Measurements from ENCODE around the gene QRSL1. TPM values are rescaled to one million over a fixed set of nuclear protein-coding genes. Genes with fewer than 3 reads are reported as not detected.
A peak's percentile ranks its signal among the peaks of the same experiment; 100 is the strongest.

QRSL1 gene
- total RNA-seq, 1 experiment from 2014 or later: 14.0 TPM

DNA sequence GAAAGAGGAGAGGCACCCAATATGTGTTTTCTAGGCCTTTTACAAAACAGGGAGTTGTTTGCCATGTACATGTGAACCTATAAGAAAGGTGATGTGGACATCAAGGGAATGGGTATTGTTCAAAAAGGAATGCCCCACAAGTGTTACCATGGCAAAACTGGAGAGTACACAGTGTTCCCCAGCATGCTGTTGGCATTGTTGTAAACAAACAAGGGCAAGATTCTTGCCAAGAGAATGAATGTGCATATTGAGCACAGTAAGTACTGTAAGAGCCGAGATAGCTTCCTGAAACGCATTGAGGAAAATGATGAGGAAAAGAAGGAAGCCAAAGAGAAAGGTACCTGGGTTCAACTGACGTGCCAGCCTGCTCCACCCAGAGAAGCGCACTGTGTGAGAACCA, 13.1 kb downstream of the QRSL1 start:
- ChIA-PET POLR2A (interaction anchor here (0.6 to 4.0 kb wide), 3 partner anchors 8 to 13 kb away, joined by 3 to 13 read pairs (median 7); partner anchors contain the start of genes QRSL1 and RTN4IP1), CTCF (interaction anchor here (0.5 to 0.7 kb wide), 3 partner anchors 17 to 51 kb away, joined by 3 to 4 read pairs (median 3); no protein-coding TSS in a partner anchor)
- peak; percentile 71 for DNase-seq (ENCODE audit: unreplicated experiment)
- peak overlapping the region; percentile 95 for H3K27ac Mint-ChIP-seq (ENCODE audit: low read depth, unreplicated experiment)
- peaks cover 15% of the 10 kb centered on the region for H3K4me1 Mint-ChIP-seq (ENCODE audit: insufficient read depth, unreplicated experiment)
- TF ChIP-seq, protein P1, sequence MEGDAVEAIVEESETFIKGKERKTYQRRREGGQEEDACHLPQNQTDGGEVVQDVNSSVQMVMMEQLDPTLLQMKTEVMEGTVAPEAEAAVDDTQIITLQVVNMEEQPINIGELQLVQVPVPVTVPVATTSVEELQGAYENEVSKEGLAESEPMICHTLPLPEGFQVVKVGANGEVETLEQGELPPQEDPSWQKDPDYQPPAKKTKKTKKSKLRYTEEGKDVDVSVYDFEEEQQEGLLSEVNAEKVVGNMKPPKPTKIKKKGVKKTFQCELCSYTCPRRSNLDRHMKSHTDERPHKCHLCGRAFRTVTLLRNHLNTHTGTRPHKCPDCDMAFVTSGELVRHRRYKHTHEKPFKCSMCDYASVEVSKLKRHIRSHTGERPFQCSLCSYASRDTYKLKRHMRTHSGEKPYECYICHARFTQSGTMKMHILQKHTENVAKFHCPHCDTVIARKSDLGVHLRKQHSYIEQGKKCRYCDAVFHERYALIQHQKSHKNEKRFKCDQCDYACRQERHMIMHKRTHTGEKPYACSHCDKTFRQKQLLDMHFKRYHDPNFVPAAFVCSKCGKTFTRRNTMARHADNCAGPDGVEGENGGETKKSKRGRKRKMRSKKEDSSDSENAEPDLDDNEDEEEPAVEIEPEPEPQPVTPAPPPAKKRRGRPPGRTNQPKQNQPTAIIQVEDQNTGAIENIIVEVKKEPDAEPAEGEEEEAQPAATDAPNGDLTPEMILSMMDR (IDR thresholded peaks at IDR 0.05; ENCODE audit: unreplicated experiment): no peak
- H3K9me3 Mint-ChIP-seq (ENCODE audit: unreplicated experiment): no peaks in the 10 kb centered on the region
- H3K27me3 Mint-ChIP-seq (ENCODE audit: insufficient read depth, unreplicated experiment): no peaks in the 10 kb centered on the region
- intact Hi-C loops (cut with micrococcal nuclease): no loop called here
- peaks cover 70% of the 10 kb centered on the region for H3K36me3 Mint-ChIP-seq (ENCODE audit: insufficient read depth, unreplicated experiment)
- BruUV-seq (replicated peaks): no TSS peak
- peak overlapping the region; percentile 52 for H3K4me3 Mint-ChIP-seq (ENCODE audit: unreplicated experiment)

GRCh38 chr6:106643061-106643460, 13.7 kb downstream of the QRSL1 start:
- H3K4me1 Mint-ChIP-seq (ENCODE audit: insufficient read depth, unreplicated experiment): peaks cover 15% of the 10 kb centered on the region
- H3K36me3 Mint-ChIP-seq (ENCODE audit: insufficient read depth, unreplicated experiment): peaks cover 73% of the 10 kb centered on the region
- CTCF ChIA-PET: interaction anchor here (0.5 to 0.6 kb wide), 2 partner anchors 45 to 52 kb away, joined by 3 to 4 read pairs; no protein-coding TSS in a partner anchor
- H3K4me3 Mint-ChIP-seq (ENCODE audit: unreplicated experiment): peak overlapping the region; percentile 52
- H3K9me3 Mint-ChIP-seq (ENCODE audit: unreplicated experiment): no peaks in the 10 kb centered on the region
- H3K27ac Mint-ChIP-seq (ENCODE audit: low read depth, unreplicated experiment): peak overlapping the region; percentile 95
- intact Hi-C loops (cut with micrococcal nuclease): no loop called here
- TF ChIP-seq, protein P1 (IDR thresholded peaks at IDR 0.05; ENCODE audit: unreplicated experiment): no peak
- peak; percentile 53 for DNase-seq (ENCODE audit: unreplicated experiment)
- no peaks in the 10 kb centered on the region for H3K27me3 Mint-ChIP-seq (ENCODE audit: insufficient read depth, unreplicated experiment)
- POLR2A ChIA-PET: interaction anchor here (0.6 to 4.0 kb wide), 4 partner anchors 9 to 104 kb away, joined by 3 to 13 read pairs (median 5); partner anchors contain the start of genes QRSL1 and RTN4IP1
- TSS peak; percentile 40 for BruUV-seq (replicated peaks)

DNA sequence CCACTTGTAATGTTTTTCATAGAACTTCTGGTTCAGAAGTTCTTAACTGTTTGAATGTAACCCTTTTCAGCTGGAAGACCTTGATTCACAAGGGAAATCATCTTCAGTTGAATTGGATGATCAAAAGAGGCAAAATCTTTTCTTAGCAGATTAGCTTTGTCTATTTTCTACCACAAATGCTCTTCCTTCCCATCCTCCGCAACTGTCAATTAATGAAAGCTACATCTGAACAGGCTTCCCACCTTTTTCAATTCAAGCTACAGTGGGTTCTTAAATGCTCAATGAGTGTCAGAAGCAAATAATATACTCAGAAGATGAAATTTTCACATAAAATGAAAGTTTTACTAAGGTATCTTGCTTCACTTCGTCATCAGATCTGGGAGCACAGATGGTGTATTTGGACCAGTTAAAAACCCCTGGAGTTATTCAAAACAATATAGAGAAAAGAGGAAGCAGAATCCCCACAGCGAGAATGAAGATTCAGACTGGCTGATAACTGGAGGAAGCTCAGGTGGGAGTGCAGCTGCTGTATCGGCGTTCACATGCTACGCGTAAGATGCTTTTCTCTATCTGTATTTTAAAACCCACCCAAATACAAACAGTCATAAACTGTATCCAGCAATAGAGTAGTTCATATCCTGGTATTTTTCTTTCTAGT, 19.4 kb downstream of the QRSL1 start:
- peaks cover 66% of the 10 kb centered on the region for H3K36me3 Mint-ChIP-seq (ENCODE audit: insufficient read depth, unreplicated experiment)
- TF ChIP-seq, protein P1 (IDR thresholded peaks at IDR 0.05; ENCODE audit: unreplicated experiment): no peak
- POLR2A ChIA-PET: no interaction called here
- no peaks in the 10 kb centered on the region for H3K4me1 Mint-ChIP-seq (ENCODE audit: insufficient read depth, unreplicated experiment)
- no peaks in the 10 kb centered on the region for H3K27me3 Mint-ChIP-seq (ENCODE audit: insufficient read depth, unreplicated experiment)
- DNase-seq (ENCODE audit: unreplicated experiment): no peak
- H3K9me3 Mint-ChIP-seq (ENCODE audit: unreplicated experiment): no peaks in the 10 kb centered on the region
- H3K27ac Mint-ChIP-seq (ENCODE audit: low read depth, unreplicated experiment): no peak overlapping the region
- no TSS peak for BruUV-seq (replicated peaks)
- H3K4me3 Mint-ChIP-seq (ENCODE audit: unreplicated experiment): no peak overlapping the region
- CTCF ChIA-PET: interaction anchor here (1.0 kb wide), 1 partner anchor 204 kb away, joined by 3 read pairs; no protein-coding TSS in a partner anchor
- intact Hi-C loops (cut with micrococcal nuclease): no loop called here

GRCh38 chr6:106658469-106658868, 29.1 kb downstream of the QRSL1 start:
- TF ChIP-seq, protein P1 (IDR thresholded peaks at IDR 0.05; ENCODE audit: unreplicated experiment): no peak
- intact Hi-C loops (cut with micrococcal nuclease): no loop called here
- Mint-ChIP-seq H3K27ac (ENCODE audit: low read depth, unreplicated experiment) (no peak overlapping the region), H3K4me1 (ENCODE audit: insufficient read depth, unreplicated experiment) (no peaks in the 10 kb centered on the region), H3K9me3 (ENCODE audit: unreplicated experiment) (peaks cover 18% of the 10 kb centered on the region), H3K4me3 (ENCODE audit: unreplicated experiment) (no peak overlapping the region), H3K27me3 (ENCODE audit: insufficient read depth, unreplicated experiment) (no peaks in the 10 kb centered on the region), H3K36me3 (ENCODE audit: insufficient read depth, unreplicated experiment) (peaks cover 83% of the 10 kb centered on the region)
- POLR2A ChIA-PET: no interaction called here
- DNase-seq (ENCODE audit: unreplicated experiment): no peak
- CTCF ChIA-PET: interaction anchor here (0.7 to 0.8 kb wide), 5 partner anchors 21 to 109 kb away, joined by 3 to 4 read pairs (median 3); no protein-coding TSS in a partner anchor
- no TSS peak for BruUV-seq (replicated peaks)

Measured in MCF 10A (cell line).